MM.1S (cell line): ENCODE data around the gene METTL1.

Experiments used
- DNase-seq: peaks from one replicate; pipeline ENCODE4 v3.0.0-alpha.2; 2015
- H2AFZ ChIP-seq: fragments of 300-600 bp; sonication (generic); 2 replicates; pipeline ENCODE4 v1.6.0; 2016; ENCODE audit warnings: antibody characterized with exemption, low read length
- H3F3A ChIP-seq: fragments of 300-600 bp; sonication (generic); 2 replicates; pipeline ENCODE4 v1.6.1; 2016; ENCODE audit warnings: mild to moderate bottlenecking, antibody characterized with exemption, low read length, moderate library complexity, mixed read lengths; ENCODE audit not compliant: insufficient read depth
- H3K27ac ChIP-seq: fragments of 300-600 bp; sonication (generic); 2 replicates; pipeline ENCODE4 v1.5.1; 2016; ENCODE audit warnings: mild to moderate bottlenecking, low read length
- H3K27me3 ChIP-seq: fragments of 300-600 bp; sonication (generic); replicated peaks from 2 replicates; pipeline ENCODE4 v1.6.0; 2016; ENCODE audit warnings: low read length; ENCODE audit not compliant: insufficient read depth
- H3K36me3 ChIP-seq: fragments of 300-600 bp; sonication (generic); replicated peaks from 2 replicates; pipeline ENCODE4 v1.6.1; 2016; ENCODE audit warnings: mild to moderate bottlenecking, low read length, mixed read lengths; ENCODE audit not compliant: insufficient read depth
- H3K4me1 ChIP-seq: fragments of 300-600 bp; sonication (generic); 2 replicates; pipeline ENCODE4 v1.6.1; 2016; ENCODE audit warnings: low read length, mixed read lengths
- H3K4me2 ChIP-seq: fragments of 300-600 bp; sonication (generic); 2 replicates; pipeline ENCODE4 v1.6.0; 2016; ENCODE audit warnings: low read depth, low read length
- H3K4me3 ChIP-seq: fragments of 300-600 bp; sonication (generic); 2 replicates; pipeline ENCODE4 v1.5.1; 2016; ENCODE audit warnings: low read length, mixed read lengths
- H3K79me2 ChIP-seq: fragments of 300-600 bp; sonication (generic); 2 replicates; pipeline ENCODE4 v1.6.1; 2016; ENCODE audit warnings: mixed run types, low read length, mixed read lengths
- H3K9ac ChIP-seq: fragments of 300-600 bp; sonication (generic); 2 replicates; pipeline ENCODE4 v1.6.1; 2016; ENCODE audit warnings: low read length, mixed read lengths
- H3K9me2 ChIP-seq: fragments of 300-600 bp; sonication (generic); replicated peaks from 2 replicates; pipeline ENCODE4 v1.6.1; 2016; ENCODE audit warnings: mild to moderate bottlenecking, low read length, mixed read lengths; ENCODE audit not compliant: insufficient read depth
- H3K9me3 ChIP-seq: fragments of 300-600 bp; sonication (generic); replicated peaks from 2 replicates; pipeline ENCODE4 v1.6.1; 2016; ENCODE audit warnings: mild to moderate bottlenecking, low read length, mixed read lengths; ENCODE audit not compliant: insufficient read depth
- H4K20me1 ChIP-seq: fragments of 300-600 bp; sonication (generic); 2 replicates; pipeline ENCODE4 v1.6.1; 2016; ENCODE audit warnings: mild to moderate bottlenecking, low read length, moderate library complexity, mixed read lengths; ENCODE audit not compliant: insufficient read depth
- CTCF ChIP-seq: fragments of 300-600 bp; sonication (generic); IDR thresholded peaks from 2 replicates; pipeline ENCODE4 v1.5.1; 2016; ENCODE audit warnings: antibody characterized with exemption, low read length, mixed read lengths
- EZH2 ChIP-seq: fragments of 300-600 bp; sonication (generic); optimal IDR thresholded peaks from 2 replicates; pipeline ENCODE3; 2017; ENCODE audit warnings: low read depth, mild to moderate bottlenecking, antibody characterized with exemption, low read length, mixed read lengths
- EZH2phosphoT487 ChIP-seq: fragments of 300-600 bp; sonication (generic); IDR thresholded peaks from 2 replicates; pipeline ENCODE4 v1.6.1; 2018; ENCODE audit warnings: antibody characterized with exemption, low read length

Gene METTL1

GRCh38 chr12:57720606-57721595 is 51.0 kb downstream of the METTL1 start:
- Histone ChIP-seq H3K4me3 (no peak overlapping the region), H2AFZ (no peak overlapping the region), H3K4me2 (no peak overlapping the region), H3K27me3 (no peaks in the 10 kb centered on the region), H3K36me3 (no peaks in the 10 kb centered on the region; the same call in 1 of the 2 replicates), H3K9me2 (no peaks in the 10 kb centered on the region), H4K20me1 (no peaks in the 10 kb centered on the region), H3K9ac (no peak overlapping the region), H3K27ac (no peak overlapping the region), H3K4me1 (no peaks in the 10 kb centered on the region), H3K79me2 (no peaks in the 10 kb centered on the region), H3K9me3 (no peaks in the 10 kb centered on the region), H3F3A (no peaks in the 10 kb centered on the region; the same call in 1 of the 2 replicates)
- DNase-seq, result no peak
- TF ChIP-seq EZH2 (no peak), CTCF (no peak), EZH2phosphoT487 (no peak)

GRCh38 chr12:57719777-57720605 is 51.9 kb downstream of the METTL1 start:
- no peak for TF ChIP-seq EZH2phosphoT487
- no peak for TF ChIP-seq CTCF
- no peak for TF ChIP-seq EZH2
- no peaks in the 10 kb centered on the region for H3K27me3 ChIP-seq
- no peaks in the 10 kb centered on the region for H3K4me1 ChIP-seq
- H4K20me1 ChIP-seq, result no peaks in the 10 kb centered on the region
- DNase-seq, result no peak
- no peak overlapping the region for H2AFZ ChIP-seq
- H3K36me3 ChIP-seq, result no peaks in the 10 kb centered on the region; the same call in 1 of the 2 replicates
- H3K79me2 ChIP-seq, result no peaks in the 10 kb centered on the region
- no peaks in the 10 kb centered on the region for H3K9me3 ChIP-seq
- H3K27ac ChIP-seq, result no peak overlapping the region
- no peaks in the 10 kb centered on the region for H3K9me2 ChIP-seq
- no peak overlapping the region for H3K4me2 ChIP-seq
- no peaks in the 10 kb centered on the region; the same call in 1 of the 2 replicates for H3F3A ChIP-seq
- H3K4me3 ChIP-seq, result no peak overlapping the region
- H3K9ac ChIP-seq, result no peak overlapping the region

- H3K9me3 ChIP-seq, result no peaks in the 10 kb centered on the region
- H3K27ac ChIP-seq, result no peak overlapping the region
- H3K9me2 ChIP-seq, result no peaks in the 10 kb centered on the region
- H3K9ac ChIP-seq, result no peak overlapping the region
- no peaks in the 10 kb centered on the region for H3F3A ChIP-seq
- TF ChIP-seq EZH2phosphoT487 (no peak), CTCF (no peak), EZH2 (no peak)
- no peaks in the 10 kb centered on the region for H3K27me3 ChIP-seq
- H4K20me1 ChIP-seq, result no peaks in the 10 kb centered on the region
- no peaks in the 10 kb centered on the region for H3K79me2 ChIP-seq
- no peak for DNase-seq
- H3K4me2 ChIP-seq, result no peak overlapping the region
- no peak overlapping the region for H3K4me3 ChIP-seq
- no peaks in the 10 kb centered on the region; the same call in 1 of the 2 replicates for H3K36me3 ChIP-seq
- no peaks in the 10 kb centered on the region for H3K4me1 ChIP-seq
- no peak overlapping the region for H2AFZ ChIP-seq
These were observed 53.0 kb downstream of the METTL1 start for GRCh38 chr12:57718641-57719528.
